IPS-18a (cell line): Measurements from ENCODE around the gene ZNF503.

ENCODE experiments used
- H3K27ac ChIP-seq: one replicate; pipeline ENCODE4 v1.5.1; 2013; ENCODE audit warnings: low read length
- H3K27me3 ChIP-seq: one replicate; pipeline ENCODE4 v1.6.1; 2013; ENCODE audit warnings: mild to moderate bottlenecking, low read length; ENCODE audit not compliant: control insufficient read depth, insufficient read depth
- H3K36me3 ChIP-seq: one replicate; pipeline ENCODE4 v1.6.1; 2013; ENCODE audit warnings: low read depth, low read length; ENCODE audit not compliant: control insufficient read depth
- H3K4me1 ChIP-seq: one replicate; pipeline ENCODE4 v1.6.1; 2013; ENCODE audit warnings: low read depth, low read length; ENCODE audit not compliant: control insufficient read depth
- H3K4me3 ChIP-seq: one replicate; pipeline ENCODE4 v1.5.1; 2013; ENCODE audit warnings: low read length
- H3K9ac ChIP-seq: one replicate; pipeline ENCODE4 v1.6.1; 2013; ENCODE audit warnings: mild to moderate bottlenecking, low read length, moderate library complexity
- H3K9me3 ChIP-seq: one replicate; pipeline ENCODE4 v1.6.1; 2013; ENCODE audit warnings: low read depth, low read length; ENCODE audit not compliant: control insufficient read depth

The ZNF503 gene

GRCh38 chr10:75356484-75356883, 45.1 kb downstream of the ZNF503 start:
- H3K36me3 ChIP-seq, result no peaks in the 10 kb centered on the region
- H3K9me3 ChIP-seq, result no peaks in the 10 kb centered on the region
- no peaks in the 10 kb centered on the region for H3K27me3 ChIP-seq
- no peak overlapping the region for H3K9ac ChIP-seq
- no peak overlapping the region for H3K27ac ChIP-seq
- no peaks in the 10 kb centered on the region for H3K4me1 ChIP-seq
- no peak overlapping the region for H3K4me3 ChIP-seq

- H3K9me3 ChIP-seq, result no peaks in the 10 kb centered on the region
- no peak overlapping the region for H3K27ac ChIP-seq
- no peak overlapping the region for H3K4me3 ChIP-seq
- H3K9ac ChIP-seq, result no peak overlapping the region
- no peaks in the 10 kb centered on the region for H3K4me1 ChIP-seq
- H3K36me3 ChIP-seq, result no peaks in the 10 kb centered on the region
- H3K27me3 ChIP-seq, result no peaks in the 10 kb centered on the region
Measured at GRCh38 chr10:75355706-75356105, 45.9 kb downstream of the ZNF503 start.

GRCh38 chr10:75353183-75353582, 48.4 kb downstream of the ZNF503 start:
- H3K4me1 ChIP-seq, result no peaks in the 10 kb centered on the region
- H3K27ac ChIP-seq, result no peak overlapping the region
- no peaks in the 10 kb centered on the region for H3K36me3 ChIP-seq
- H3K9me3 ChIP-seq, result no peaks in the 10 kb centered on the region
- H3K27me3 ChIP-seq, result no peaks in the 10 kb centered on the region
- H3K9ac ChIP-seq, result no peak overlapping the region
- H3K4me3 ChIP-seq, result no peak overlapping the region

GRCh38 chr10:75352650-75353049, 48.9 kb downstream of the ZNF503 start:
- H3K4me1 ChIP-seq, result no peaks in the 10 kb centered on the region
- no peaks in the 10 kb centered on the region for H3K27me3 ChIP-seq
- H3K9me3 ChIP-seq, result no peaks in the 10 kb centered on the region
- H3K36me3 ChIP-seq, result no peaks in the 10 kb centered on the region
- no peak overlapping the region for H3K27ac ChIP-seq
- no peak overlapping the region for H3K9ac ChIP-seq
- no peak overlapping the region for H3K4me3 ChIP-seq

- H3K36me3 ChIP-seq, result no peaks in the 10 kb centered on the region
Measured at GRCh38 chr10:75351637-75352036, 49.9 kb downstream of the ZNF503 start.

GRCh38 chr10:75350791-75351190, 50.8 kb downstream of the ZNF503 start:
- Histone ChIP-seq H3K27ac (no peak overlapping the region), H3K27me3 (no peaks in the 10 kb centered on the region), H3K9ac (no peak overlapping the region), H3K9me3 (no peaks in the 10 kb centered on the region), H3K36me3 (no peaks in the 10 kb centered on the region), H3K4me3 (no peak overlapping the region), H3K4me1 (no peaks in the 10 kb centered on the region)

More at GRCh38 chr10:75351637-75352036, 49.9 kb downstream of the ZNF503 start:
- H3K9me3 ChIP-seq, result no peaks in the 10 kb centered on the region
- no peak overlapping the region for H3K9ac ChIP-seq
- H3K27ac ChIP-seq, result no peak overlapping the region
- H3K4me1 ChIP-seq, result no peaks in the 10 kb centered on the region
- no peak overlapping the region for H3K4me3 ChIP-seq
- no peaks in the 10 kb centered on the region for H3K27me3 ChIP-seq
